HG03139 (cell line): Measurements from ENCODE around the gene ABCA7.

ENCODE experiments used
- ATAC-seq: cut with Tn5 transposase; IDR thresholded peaks from one replicate; pipeline ENCODE4 v1.9.1; 2021; ENCODE audit not compliant: unreplicated experiment

The ABCA7 gene

GRCh38 chr19:1086613-1087012, 46.7 kb downstream of the ABCA7 start:
- no peak for ATAC-seq

GRCh38 chr19:1087813-1088415, 48.0 kb downstream of the ABCA7 start:
- no peak for ATAC-seq

GRCh38 chr19:1088416-1089010, 48.6 kb downstream of the ABCA7 start:
- ATAC-seq = no peak

- no peak for ATAC-seq
These were observed 49.3 kb downstream of the ABCA7 start for GRCh38 chr19:1089126-1089771.

GRCh38 chr19:1089891-1090290, 50.0 kb downstream of the ABCA7 start:
- no peak for ATAC-seq

- ATAC-seq = no peak
These were observed 51.0 kb downstream of the ABCA7 start for GRCh38 chr19:1090731-1091543.

GRCh38 chr19:1091544-1092175, 51.8 kb downstream of the ABCA7 start:
- ATAC-seq = no peak

- ATAC-seq = no peak
These were observed 53.4 kb downstream of the ABCA7 start for GRCh38 chr19:1093330-1093729.

- no peak for ATAC-seq
These were observed 54.1 kb downstream of the ABCA7 start for GRCh38 chr19:1093811-1094553.

- ATAC-seq = no peak
These were observed 54.7 kb downstream of the ABCA7 start for GRCh38 chr19:1094655-1094977.

- ATAC-seq = peak; percentile 78
These were observed 55.2 kb downstream of the ABCA7 start, which contains the start of gene POLR2E for GRCh38 chr19:1094978-1095701. POLR2E (minus strand) TSS chr19:1095375; CDS start chr19:1095315, 60 bp downstream.

GRCh38 chr19:1097810-1098176, 57.9 kb downstream of the ABCA7 start:
- ATAC-seq = no peak

GRCh38 chr19:1098177-1099051, 58.5 kb downstream of the ABCA7 start:
- no peak for ATAC-seq

- no peak for ATAC-seq
These were observed 61.4 kb downstream of the ABCA7 start for GRCh38 chr19:1101337-1101698.

- no peak for ATAC-seq
These were observed 62.7 kb downstream of the ABCA7 start for GRCh38 chr19:1102407-1103131.

- no peak for ATAC-seq
These were observed 63.3 kb downstream of the ABCA7 start for GRCh38 chr19:1103132-1103707.

- peak; percentile 57 for ATAC-seq
These were observed 63.9 kb downstream of the ABCA7 start, which contains the start of gene GPX4 for GRCh38 chr19:1103708-1104310. GPX4 (plus strand) TSS chr19:1103994; CDS start chr19:1104044, 50 bp downstream.
